ENCODE measurements around the gene PRAMEF12. TPM values are rescaled to one million over a fixed set of nuclear protein-coding genes. Genes with fewer than 3 reads are reported as not detected.

Gene PRAMEF12
- total and polyA plus RNA-seq, 10 of the 15 experiments (the other 5 are each of a cell fraction or from before 2014, with no cell fraction given): not detected

- no peaks in the 10 kb centered on the region for H4K20me1 ChIP-seq (ENCODE audit: control insufficient read depth, insufficient read depth)
- no peak overlapping the region for H3K27ac ChIP-seq (ENCODE audit: control insufficient read depth, insufficient read depth)
- DNase-seq (ENCODE audit: low read depth, low spot score): no peak
- H3K36me3 ChIP-seq (ENCODE audit: control insufficient read depth in 2 of 2, insufficient read depth in 2 of 2, low read length in 1 of 2): no peaks in the 10 kb centered on the region
- intact Hi-C loops (cut with micrococcal nuclease; ENCODE audit: unreplicated experiment) (no loop called here), in situ Hi-C loops (cut with MboI) (no loop called here)
- FAIRE-seq: no peak
- ChIA-PET CTCF (no interaction called here), POLR2A (no interaction called here), SMC1A (ENCODE audit: uncharacterized antibody, unreplicated experiment) (no interaction called here), RAD21 (ENCODE audit: unreplicated experiment) (no interaction called here)
- no peak for ATAC-seq
- H3K4me1 ChIP-seq (ENCODE audit: control insufficient read depth, insufficient read depth, low read length): no peaks in the 10 kb centered on the region
- H3K9me3 ChIP-seq (replicated peaks; ENCODE audit: control insufficient read depth, insufficient read depth, low read length): no peaks in the 10 kb centered on the region
- WGBS (ENCODE audit: insufficient coverage, insufficient replicate concordance, low lambda C conversion rate, missing lambda C conversion rate): 0% methylated on average over 4 of the region's 6 CpGs
- H3K79me2 ChIP-seq (ENCODE audit: control insufficient read depth, insufficient read depth, low read length): no peaks in the 10 kb centered on the region
- no TSS peak for BruUV-seq (replicated peaks)
- no peak overlapping the region for H3K4me2 ChIP-seq (ENCODE audit: control insufficient read depth, insufficient read depth)
- peaks cover 1 to 3% of the 10 kb centered on the region in 2 experiments; a peak in 3 of 4 replicates for H3K27me3 ChIP-seq (replicated peaks in 1 of 2; ENCODE audit: control insufficient read depth in 2 of 2, insufficient read depth in 2 of 2, low read length in 1 of 2)
- no peak overlapping the region for H3K4me3 ChIP-seq
- H2AFZ ChIP-seq (ENCODE audit: control insufficient read depth, low read depth, low read length): no peak overlapping the region
- TF ChIP-seq ZNF622 (IDR thresholded peaks at IDR 0.05): no peak
- no peak for TF ChIP-seq MXI1 (IDR thresholded peaks at IDR 0.05; ENCODE audit: low read depth, low read length)
- TF ChIP-seq RUNX3 (IDR thresholded peaks at IDR 0.05; ENCODE audit: low read length): no peak
- no peak for TF ChIP-seq EP300 (IDR thresholded peaks at IDR 0.05; ENCODE audit: borderline replicate concordance in 1 of 2, control insufficient read depth in 1 of 2, low read depth in 2 of 2, low read length in 2 of 2)
- TF ChIP-seq CREB1 (IDR thresholded peaks at IDR 0.05; ENCODE audit: low read depth): no peak
- TF ChIP-seq JUNB (IDR thresholded peaks at IDR 0.05): no peak
- TF ChIP-seq CBX3 (IDR thresholded peaks at IDR 0.05; ENCODE audit: borderline replicate concordance, low read depth): no peak
- no peak for TF ChIP-seq EZH2 (IDR thresholded peaks at IDR 0.05; ENCODE audit: borderline replicate concordance, control insufficient read depth, low read depth, low read length)
- TF ChIP-seq NFXL1 (IDR thresholded peaks at IDR 0.05; ENCODE audit: borderline replicate concordance): no peak
- no peak for TF ChIP-seq IRF4 (IDR thresholded peaks at IDR 0.05; ENCODE audit: low read depth, low read length)
- TF ChIP-seq BRCA1 (IDR thresholded peaks at IDR 0.05; ENCODE audit: low read depth, low read length): no peak
- no peak for TF ChIP-seq SMC3 (IDR thresholded peaks at IDR 0.05; ENCODE audit: borderline replicate concordance, low read length)
- no peak for TF ChIP-seq MYB (IDR thresholded peaks at IDR 0.05; ENCODE audit: borderline replicate concordance, low read depth, low read length)
- TF ChIP-seq HDAC2 (IDR thresholded peaks at IDR 0.05): no peak
- no peak for TF ChIP-seq IKZF2 (IDR thresholded peaks at IDR 0.05)
- TF ChIP-seq MLLT1 (IDR thresholded peaks at IDR 0.05): no peak
- no peak for TF ChIP-seq KDM1A (IDR thresholded peaks at IDR 0.05; ENCODE audit: borderline replicate concordance)
- H3K9ac ChIP-seq (ENCODE audit: control insufficient read depth, insufficient read depth, low read length): no peak overlapping the region
Measured at GRCh38 chr1:12757836-12758235, 15.7 kb upstream of the PRAMEF12 start.

Measured in GM12878 (cell line).